AML-193 (cell line): Measurements from ENCODE around the gene ATF1.
A peak's percentile ranks its signal among the peaks of the same experiment; 100 is the strongest.
"Not testable (repeated sequence)": the region's sequence is repeated elsewhere in the genome, so short reads cannot be mapped to it uniquely, and the experiment has no call there.

Source experiments
- DNase-seq, 2 experiments: peaks; one replicate each; lab custom pipeline; 2025; lab: John Stamatoyannopoulos, UW

The ATF1 gene

DNA sequence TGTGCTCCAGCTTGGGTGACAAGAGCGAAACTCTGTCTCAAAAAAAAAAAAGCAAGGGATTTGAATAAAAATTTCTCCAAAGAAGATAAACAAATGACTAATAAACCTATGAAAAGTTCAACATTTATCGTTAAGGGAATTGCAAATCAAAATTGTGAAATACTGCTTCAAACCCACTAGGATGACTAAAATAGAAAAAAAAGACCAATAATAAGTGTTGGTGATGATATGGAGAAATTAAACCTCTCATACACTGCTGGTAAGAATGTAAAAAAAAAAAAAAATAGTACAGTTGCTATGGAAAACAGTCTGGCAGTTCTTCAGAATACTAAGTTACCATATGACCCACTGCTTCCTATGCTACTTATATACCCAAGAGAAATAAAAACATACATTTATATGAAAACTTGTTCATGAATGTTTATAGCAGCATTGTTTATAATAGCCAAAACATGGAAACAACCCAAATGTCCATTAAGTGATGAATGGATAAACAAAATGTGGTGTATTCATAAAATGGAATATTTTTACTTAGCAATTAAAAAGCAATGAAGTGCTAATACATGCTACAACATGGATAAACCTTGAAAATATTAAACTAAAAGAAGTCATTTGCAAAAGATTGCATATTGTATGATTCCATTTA, 39.5 kb downstream of the ATF1 start:
- DNase-seq = no peak

- DNase-seq = no peak
Measured at GRCh38 chr12:50806176-50806575, 42.3 kb downstream of the ATF1 start.

- not testable (repeated sequence) for DNase-seq
Measured at GRCh38 chr12:50809131-50809530, 45.2 kb downstream of the ATF1 start.

GRCh38 chr12:50814921-50815320, 51.0 kb downstream of the ATF1 start:
- DNase-seq = not testable (repeated sequence)

- DNase-seq = no peak
Measured at GRCh38 chr12:50820177-50820576, 56.3 kb downstream of the ATF1 start.

DNA sequence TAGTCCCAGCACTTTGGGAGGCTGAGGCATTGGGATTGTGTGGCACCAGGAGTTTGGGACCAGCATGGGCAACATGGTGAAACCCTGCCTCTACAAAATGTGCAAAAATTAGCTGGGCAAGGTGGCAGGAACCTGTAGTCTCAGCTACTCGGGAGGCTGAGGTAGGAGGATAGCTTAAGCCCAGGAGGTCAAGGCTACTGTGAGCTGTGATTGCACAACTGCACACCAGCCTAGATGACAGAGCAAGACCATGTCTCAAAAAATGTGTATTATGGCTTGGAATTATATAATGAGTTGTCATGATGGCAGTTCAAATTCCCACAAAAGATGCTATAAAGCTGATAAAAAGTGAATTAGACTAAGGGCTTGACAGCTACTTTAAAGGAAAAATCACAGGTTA, 58.2 kb downstream of the ATF1 start:
- no peak for DNase-seq

- not testable (repeated sequence) for DNase-seq
Measured at GRCh38 chr12:50823724-50824123, 59.8 kb downstream of the ATF1 start.

DNA sequence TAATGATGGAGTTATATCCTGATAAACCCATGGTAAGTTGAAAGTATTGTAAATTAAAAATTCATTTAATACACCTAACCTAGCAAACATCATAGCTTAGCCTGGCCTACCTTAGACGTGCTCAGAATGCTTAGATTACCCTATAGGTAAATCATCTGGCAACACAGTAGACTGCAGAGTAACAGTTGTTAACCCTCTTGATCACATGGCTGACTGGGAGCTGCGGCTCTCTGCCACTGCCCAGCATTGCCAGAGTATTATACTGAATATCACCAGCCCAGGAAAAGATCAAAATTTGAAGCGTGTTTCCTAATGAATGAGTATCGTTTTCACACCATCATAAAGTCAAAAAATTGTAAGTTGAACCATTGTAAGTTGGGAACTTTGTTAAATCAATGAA, 61.0 kb downstream of the ATF1 start:
- no peak for DNase-seq

- peak; percentile 77 to 80 for DNase-seq
Measured at GRCh38 chr12:50825372-50825838, 61.5 kb downstream of the ATF1 start.

- no peak for DNase-seq
Measured at GRCh38 chr12:50828121-50828520, 64.2 kb downstream of the ATF1 start.

GRCh38 chr12:50828886-50829285, 65.0 kb downstream of the ATF1 start:
- no peak for DNase-seq

DNA sequence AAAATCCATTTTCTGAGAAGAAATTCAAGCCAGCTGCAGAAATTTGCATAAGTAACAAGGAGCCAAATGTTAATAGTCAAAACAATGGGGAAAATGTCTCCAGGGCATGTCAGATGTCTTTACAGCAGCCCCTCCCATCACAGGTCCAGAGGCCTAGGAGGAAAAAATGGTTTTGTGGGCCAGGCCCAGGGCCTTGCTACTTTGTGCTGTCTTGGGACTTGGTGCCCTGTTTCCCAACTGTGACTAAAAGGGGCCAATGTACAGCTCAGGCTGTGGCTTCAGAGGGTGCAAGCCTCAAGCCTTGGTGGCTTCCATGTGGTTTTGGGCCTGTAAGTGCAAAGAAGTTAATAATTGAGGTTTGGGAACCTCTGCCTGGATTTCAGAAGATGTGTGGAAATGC, 69.9 kb downstream of the ATF1 start:
- not testable (repeated sequence) for DNase-seq

GRCh38 chr12:50839042-50839441, 75.1 kb downstream of the ATF1 start:
- no peak for DNase-seq

DNA sequence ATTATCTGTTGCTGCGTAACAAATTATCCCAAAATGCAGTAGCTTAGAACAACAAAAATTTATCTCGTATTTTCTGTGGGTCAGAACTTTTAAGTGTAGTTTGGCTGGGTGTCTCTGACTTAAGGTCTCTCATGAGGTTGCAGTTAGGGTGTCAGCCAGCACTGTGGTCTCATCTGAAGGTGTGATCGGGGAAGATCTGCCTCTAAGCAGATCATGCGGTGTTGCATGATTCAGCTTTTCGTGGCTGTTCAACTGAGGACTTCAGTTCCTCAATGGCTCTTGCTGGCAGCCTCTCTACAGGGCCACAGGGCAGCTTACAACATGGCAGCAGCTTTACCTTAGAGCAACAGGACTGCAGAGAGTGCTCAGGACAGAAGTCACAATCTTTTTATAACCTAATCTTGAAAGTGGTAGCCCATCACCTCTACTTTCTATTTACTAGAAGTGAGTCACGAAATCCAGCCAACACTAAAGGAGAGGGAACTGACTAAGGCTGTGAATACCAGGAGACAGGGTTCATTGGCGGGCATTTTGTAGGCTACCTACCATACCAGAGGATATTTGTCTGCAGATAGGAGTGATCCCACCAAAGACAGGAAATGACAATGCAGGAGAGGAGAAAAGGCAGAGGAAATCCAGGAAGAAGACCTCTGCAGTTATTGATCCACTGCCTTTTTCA, 77.0 kb downstream of the ATF1 start:
- DNase-seq = no peak

- no peak for DNase-seq
Measured at GRCh38 chr12:50841716-50842531, 78.0 kb downstream of the ATF1 start.

GRCh38 chr12:50842637-50843493, 79.0 kb downstream of the ATF1 start, which contains the start of gene TMPRSS12:
TSS of gene TMPRSS12 (plus strand) at chr12:50842926. CDS start at chr12:50842965, 39 bp downstream.
- no peak for DNase-seq

GRCh38 chr12:50845021-50845647, 81.2 kb downstream of the ATF1 start:
- no peak for DNase-seq

DNA sequence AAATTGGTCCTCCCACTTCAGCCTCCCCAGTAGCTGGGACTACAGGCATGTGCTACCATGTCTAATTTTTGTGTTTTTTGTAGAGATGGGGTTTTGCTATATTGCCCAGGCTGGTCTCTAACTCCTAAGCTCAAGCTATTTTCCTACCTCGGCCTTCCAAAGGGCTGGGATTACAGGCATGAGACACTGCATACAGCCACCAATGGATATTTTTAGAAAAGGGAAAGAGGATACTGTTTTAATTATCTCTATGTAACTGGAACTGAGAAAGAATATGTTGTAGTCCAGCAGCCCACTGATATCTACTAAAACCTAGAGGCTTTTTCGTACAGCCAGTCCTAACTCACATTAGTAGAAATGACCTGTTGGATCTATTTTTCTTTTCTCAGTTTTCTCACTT, 85.1 kb downstream of the ATF1 start:
- DNase-seq = no peak

DNA sequence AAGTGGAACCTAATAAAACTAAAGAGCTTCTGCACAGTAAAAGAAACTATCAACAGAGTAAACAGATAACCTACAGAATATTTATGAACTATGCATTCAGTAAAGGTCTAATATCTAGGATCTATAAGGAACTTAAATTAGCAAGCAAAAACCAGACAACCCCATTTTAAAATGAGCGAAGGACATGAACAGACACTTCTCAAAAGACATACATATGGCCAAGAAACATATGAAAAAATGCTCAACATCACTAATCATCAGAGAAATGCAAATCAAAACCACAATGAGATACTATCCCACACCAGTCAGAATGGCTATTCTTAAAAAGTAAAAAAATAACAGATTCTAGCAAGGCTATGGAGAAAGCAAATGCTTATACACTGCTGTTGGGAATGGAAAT, 91.3 kb downstream of the ATF1 start:
- DNase-seq = not testable (repeated sequence)

DNA sequence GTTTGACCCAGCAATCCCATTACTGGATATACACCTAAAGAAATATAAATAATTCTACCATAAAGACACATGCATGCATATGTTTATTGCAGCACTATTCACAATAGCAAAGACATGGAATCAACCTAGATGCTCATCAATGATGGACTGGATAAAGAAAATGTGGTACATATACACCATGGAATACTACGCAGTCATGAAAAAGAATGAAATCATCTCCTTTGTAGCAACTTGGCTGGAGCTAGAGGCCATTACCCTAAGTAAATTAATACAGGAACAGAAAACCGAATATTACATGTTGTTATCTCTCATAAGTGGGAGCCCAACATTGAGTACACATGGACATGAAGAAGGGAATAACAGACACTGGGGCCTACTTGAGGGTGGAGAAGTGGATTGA, 91.8 kb downstream of the ATF1 start:
- DNase-seq = not testable (repeated sequence)

- DNase-seq = no peak
Measured at GRCh38 chr12:50859621-50860310, 95.9 kb downstream of the ATF1 start.
